ENCODE results near the gene HCN2.
"Not testable (repeated sequence)": the region's sequence is repeated elsewhere in the genome, so short reads cannot be mapped to it uniquely, and the experiment has no call there.

GRCh38 chr19:621191-621590 is 31.5 kb downstream of the HCN2 start:
- not testable (repeated sequence) for TF ChIP-seq USF2 (IDR thresholded peaks at IDR 0.05; ENCODE audit: low read length); CTCF (IDR thresholded peaks at IDR 0.05; ENCODE audit: control extremely low read depth in 1 of 3, insufficient read depth in 1 of 3, low read depth in 1 of 3, low read length in 3 of 3); RFX5 (IDR thresholded peaks at IDR 0.05; ENCODE audit: borderline replicate concordance, low read depth, low read length); SIN3A (conservative IDR thresholded peaks at IDR 0.05 in 1 of 2, IDR thresholded peaks at IDR 0.05 in 1 of 2; ENCODE audit: low read depth in 1 of 2, low read length in 2 of 2); EP300 (IDR thresholded peaks at IDR 0.05; ENCODE audit: borderline replicate concordance in 1 of 2, low read depth in 2 of 2, low read length in 2 of 2); MAFK (IDR thresholded peaks at IDR 0.05; ENCODE audit: low read depth, low read length); ASH2L (IDR thresholded peaks at IDR 0.05; ENCODE audit: low read length); POLR2A (IDR thresholded peaks at IDR 0.05; ENCODE audit: control extremely low read depth in 1 of 2, low read depth in 2 of 2, low read length in 2 of 2); BRCA1 (IDR thresholded peaks at IDR 0.05; ENCODE audit: low read depth, low read length); MAX (IDR thresholded peaks at IDR 0.05); ZNF274 (IDR thresholded peaks at IDR 0.05; ENCODE audit: borderline replicate concordance, extremely low read depth, low read length)
